Skin of body (tissue), 2 donors: Measurements from ENCODE around the gene BCAS4. TPM values are rescaled to one million over a fixed set of nuclear protein-coding genes. Genes with fewer than 3 reads are reported as not detected.
"Not testable (repeated sequence)": the region's sequence is repeated elsewhere in the genome, so short reads cannot be mapped to it uniquely, and the experiment has no call there.

Source experiments
- DNase-seq: peaks from one replicate; lab custom pipeline; 2025; lab: John Stamatoyannopoulos, UW
- total RNA-seq: library from RNA; depleted of rRNA; stranded (reverse); fragments of >200 nt; gene quantifications from one replicate; pipeline ENCODE4 v1.2.3, GENCODE V29; 2014

The BCAS4 gene
- total RNA-seq, 1 donor from 2014 or later = 2.1 TPM

DNA sequence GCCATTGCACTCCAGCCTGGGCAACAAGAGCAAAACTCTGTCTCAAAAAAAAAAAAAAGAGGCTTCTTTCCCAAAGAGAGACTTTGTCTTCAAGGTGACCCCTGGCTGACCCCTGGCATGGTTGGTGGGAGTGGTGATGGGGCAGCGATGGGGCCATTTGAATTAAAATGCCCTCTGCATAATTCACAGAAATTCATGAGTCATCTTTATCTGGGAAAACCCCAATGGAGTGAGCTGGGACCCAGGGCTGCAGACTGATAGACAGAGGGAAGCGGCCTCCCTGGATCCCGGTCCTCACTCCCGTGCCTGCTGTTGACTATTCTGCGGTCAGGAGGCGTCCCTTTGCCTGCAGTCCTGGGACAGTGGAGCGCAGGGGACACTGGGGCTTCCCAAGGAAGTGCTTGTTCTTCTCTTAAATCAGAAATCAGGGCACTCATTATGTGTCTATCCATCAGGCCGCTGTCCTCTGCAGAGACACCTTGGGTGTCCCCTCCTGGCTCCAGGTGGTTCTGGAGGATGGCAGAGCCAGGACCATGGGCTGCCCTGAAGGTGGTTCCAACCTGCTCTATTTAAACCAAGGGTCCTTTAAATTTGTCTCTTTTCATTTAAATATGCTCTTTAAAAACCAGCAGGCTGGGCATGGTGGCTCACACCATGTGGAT, 23.3 kb upstream of the BCAS4 start:
- DNase-seq = not testable (repeated sequence)

DNA sequence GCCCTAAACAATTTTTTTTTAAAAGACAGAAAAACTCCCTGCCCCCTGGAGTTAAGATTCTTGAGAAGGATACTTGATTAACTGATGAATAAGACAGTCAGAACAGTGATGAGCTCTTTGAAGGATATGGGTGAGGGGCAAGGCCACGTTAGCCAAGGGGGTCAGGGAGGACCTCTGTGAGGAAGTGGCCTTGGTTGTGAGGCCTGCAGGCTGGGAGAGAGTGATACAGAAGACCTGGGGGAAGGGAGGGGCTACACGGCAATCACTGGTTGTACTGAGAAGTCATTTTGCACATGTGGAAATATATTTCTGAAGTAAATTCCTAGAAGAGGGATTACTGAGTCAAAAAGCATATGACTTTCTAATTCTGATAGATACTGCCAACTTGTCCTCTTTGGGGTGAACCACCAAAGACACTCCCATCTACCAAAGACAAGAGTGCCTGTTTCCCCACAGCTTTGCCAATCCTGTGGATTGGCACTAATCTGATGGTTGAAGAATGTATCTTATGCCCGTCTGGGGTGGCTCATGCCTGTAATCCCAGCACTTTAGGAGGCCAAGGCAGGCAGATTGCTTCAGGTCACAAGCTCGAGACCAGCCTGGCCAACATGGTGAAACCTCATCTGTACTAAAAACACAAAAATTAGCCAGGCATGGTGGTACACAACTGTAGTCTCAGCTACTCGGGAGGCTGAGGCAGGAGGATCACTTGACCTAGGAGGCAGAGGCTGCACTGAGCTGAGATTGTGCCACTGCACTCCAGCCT, 22.3 kb upstream of the BCAS4 start:
- no peak for DNase-seq

DNA sequence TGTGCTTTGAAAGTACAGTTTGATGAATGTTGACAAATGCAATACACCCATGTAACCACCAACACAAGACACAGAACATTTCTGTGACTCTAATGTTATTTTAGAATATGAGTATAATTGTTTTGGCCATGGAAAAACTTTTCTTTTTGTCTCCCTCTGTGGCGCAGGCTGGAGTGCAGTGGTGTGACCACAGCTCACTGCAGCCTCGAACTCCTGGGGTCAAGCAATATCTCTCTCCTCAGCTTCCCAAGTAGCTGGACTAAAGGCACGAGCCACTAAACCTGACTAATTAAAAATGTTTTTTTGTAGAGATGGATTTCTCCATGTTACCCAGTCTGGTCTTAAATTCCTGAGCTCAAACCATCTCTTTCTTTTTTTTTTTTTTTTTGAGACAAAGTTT, 20.3 kb upstream of the BCAS4 start:
- DNase-seq = no peak

DNA sequence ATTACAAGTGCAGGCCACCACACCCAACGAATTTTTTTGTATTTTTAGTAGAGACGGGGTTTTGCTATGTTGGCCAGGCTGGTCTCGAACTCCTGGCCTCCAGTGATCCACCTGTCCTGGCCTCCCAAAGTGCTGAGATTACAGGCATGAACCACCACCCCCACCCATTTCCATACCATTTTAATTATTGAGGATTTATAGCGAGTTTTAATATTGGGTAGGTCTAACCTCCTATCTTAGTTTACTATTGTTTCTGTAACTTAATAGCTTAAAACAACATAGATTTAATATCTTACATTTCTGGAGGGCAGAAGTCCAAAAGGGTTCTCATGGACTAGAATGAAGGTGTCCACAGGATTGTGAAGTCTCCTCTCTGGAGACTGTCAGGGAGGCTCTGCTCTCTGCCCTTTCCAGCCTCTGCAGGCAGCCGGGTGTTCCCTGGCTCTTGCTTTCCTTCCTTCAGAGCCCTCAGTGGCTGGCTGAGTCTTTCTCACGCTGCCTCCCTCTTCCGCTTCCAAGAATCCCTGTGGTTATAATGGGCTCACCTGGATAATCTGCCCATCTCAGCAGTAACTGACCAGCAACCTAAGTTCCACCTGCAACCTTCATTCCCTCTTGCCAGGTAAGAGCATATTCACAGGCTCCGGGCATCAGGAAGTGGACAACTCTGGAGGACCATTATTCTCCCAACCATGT, 18.6 kb upstream of the BCAS4 start:
- DNase-seq = no peak

DNA sequence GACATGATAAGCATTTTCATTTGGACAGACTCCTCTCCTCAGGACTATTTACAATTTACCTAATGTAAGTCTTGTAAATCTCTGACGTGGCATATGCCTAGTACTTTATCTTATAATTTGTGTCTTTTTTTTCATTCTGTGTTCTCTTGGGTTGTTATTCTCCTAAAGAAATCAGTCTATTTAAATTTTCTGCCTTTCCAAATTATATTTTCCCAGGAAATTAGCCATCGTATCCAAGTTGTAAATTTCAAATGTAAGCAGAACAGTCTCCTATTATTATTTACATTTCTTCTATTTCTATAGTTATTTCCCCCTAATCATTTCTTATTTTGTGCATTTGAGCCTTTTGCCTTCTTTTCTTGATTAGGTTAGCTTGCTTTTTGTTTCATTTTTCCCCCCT, 17.5 kb upstream of the BCAS4 start:
- DNase-seq = no peak

DNA sequence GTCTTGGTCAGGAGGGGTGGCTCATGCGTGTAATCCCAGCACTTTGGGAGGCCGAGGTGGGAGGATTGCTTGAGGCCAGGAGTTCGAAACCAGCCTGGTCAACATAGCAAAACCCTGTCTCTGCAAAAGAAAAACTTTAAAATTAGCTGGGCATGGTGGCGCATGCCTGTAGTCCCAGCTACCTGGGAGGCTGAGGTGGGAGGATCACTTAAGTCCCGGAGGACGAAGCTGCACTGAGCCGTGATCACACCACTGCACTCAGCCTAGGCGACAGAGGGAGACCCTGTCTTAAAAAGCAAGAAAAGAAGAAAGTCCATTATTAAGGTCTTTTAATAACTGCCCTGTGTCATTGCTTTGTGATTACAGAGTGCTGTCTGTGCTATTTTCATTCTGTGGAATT, 15.9 kb upstream of the BCAS4 start:
- DNase-seq = not testable (repeated sequence)

DNA sequence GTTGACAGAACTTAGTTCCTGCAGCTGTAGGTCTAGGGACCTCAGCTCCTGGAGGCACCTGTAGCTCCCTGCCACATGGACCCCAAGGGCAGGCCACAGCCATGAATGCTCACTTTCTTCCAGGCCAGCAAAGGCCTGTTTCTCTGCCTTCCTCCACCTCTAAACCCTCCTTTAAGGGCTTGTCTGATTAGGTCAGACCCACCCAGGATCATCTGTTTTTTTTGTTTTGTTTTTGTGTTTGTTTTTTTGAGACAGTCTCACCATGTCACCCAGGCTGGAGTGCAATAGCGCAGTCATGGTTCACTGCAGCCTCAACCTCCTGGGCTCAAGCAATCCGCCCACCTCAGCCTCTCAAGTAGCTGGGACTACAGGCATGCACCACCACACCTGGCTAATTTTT, 11.5 kb upstream of the BCAS4 start:
- no peak for DNase-seq

DNA sequence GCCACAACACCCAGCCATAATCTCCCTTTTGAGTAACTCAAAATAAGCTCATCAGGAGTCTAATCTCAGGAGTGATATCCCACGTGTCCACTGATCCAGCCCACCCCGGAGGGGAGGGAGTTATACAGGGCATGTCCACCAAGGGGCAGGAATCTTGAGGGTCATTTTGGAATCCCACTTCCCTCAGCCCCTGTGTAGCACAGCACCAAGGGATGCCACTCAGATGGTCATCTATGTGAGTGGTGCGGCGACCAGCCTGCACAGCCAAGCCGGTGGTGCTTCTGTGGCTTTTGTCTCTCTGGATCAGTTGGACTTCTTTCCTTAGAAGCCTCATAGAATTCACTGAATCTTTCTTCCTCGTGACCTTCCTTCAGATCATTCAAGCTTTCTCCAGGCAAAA, 11.0 kb upstream of the BCAS4 start:
- no peak for DNase-seq

DNA sequence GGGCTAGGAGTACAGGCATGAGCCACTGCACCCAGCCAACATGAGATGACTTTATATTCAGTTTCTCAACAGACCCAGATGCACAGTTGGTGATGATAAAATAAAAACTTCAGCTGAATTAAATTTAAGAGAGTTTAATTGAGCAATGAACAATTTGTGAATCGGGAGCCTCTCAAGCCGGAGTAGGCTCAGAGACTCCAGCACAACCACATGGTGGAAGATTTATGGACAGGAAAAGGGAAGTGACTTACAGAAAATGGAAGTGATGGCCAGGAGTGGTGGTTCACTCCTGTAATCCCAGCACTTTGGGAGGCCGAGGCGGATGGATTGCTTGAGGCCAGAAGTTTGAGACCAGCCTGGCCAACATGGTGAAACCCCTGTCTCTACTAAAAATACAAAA, 10.4 kb upstream of the BCAS4 start:
- no peak for DNase-seq

DNA sequence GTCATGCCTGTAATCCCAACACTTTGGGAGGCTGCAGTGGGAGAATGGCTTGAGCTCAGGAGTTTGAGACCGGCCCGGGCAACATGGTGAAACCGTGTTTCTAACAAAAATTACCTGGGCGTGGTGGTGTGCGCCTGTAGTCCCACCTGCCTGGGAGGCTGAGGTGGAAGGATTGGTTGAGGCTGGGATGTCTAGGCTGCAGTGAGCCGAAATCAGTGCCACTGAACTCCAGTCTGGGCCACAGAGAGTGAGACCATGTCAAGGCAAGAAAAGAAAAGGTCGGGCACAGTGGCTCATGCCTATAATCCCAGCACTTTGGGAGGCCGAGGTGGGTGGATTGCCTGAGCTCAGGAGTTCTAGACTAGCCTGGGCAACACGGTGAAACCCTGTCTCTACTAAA, 8.2 kb upstream of the BCAS4 start:
- no peak for DNase-seq

DNA sequence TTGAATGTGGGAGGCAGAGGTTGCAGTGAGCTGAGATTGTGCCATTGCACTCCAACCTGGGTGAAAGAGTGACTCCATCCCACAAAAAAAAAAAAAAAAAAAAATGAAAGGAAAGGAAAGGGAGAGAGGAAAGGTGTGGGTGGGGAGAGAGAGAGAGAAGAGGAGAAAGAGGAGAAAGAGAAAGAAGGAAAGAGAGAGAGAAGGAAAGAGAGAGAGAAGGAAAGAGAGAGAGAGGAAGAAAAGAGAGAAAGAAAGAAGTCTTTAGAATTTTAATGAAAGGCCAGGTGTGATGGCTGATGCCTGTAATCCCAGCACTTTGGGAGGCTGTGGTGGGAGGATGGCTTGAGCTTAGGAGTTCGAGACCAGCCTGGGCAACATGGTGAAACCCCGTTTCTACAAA, 7.7 kb upstream of the BCAS4 start:
- DNase-seq = no peak

DNA sequence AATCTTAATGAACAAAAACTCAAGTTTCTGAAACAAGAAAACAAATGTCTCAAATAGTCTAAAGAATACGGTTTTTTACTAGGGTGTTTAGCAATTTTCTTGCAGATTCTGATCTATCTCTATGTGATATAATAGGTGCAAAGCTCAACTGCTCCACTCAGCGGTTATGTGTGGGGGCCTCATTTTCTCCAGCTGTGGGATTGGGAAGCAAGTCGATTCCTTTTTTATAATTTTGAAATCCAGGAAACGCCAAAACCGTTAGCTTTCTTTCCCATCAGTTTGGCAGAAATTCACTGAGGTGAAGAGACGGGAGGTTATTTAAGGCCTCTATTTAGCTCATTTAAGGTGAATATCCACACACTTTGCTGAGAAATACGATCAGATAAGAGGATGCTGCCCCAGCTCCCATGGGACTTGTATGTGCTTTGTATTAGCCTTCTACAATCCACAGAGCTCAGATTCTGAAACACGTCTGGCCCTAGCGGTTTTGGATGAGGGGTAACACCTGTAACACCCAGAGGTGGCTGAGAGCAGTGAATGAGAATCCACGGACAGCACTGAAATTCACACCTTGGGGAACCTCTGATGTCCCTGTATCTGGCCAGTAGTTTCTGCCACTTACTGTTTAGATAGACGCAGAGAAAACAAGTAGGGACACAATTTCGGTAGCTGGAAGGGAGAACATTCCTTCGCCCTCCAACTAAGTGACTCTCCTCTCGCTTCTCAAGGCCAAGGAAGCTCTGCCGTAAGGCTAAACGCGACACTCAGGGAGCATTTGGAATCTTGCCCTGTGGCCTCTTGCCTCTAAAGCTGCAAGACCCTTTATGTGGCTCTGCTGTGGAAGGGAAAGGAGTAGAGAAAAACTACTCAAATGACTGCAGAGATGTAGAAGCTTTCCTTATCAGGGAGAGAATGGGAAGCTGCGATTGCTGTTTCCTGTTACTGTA, 6.5 kb upstream of the BCAS4 start:
- DNase-seq = peak; percentile 54

DNA sequence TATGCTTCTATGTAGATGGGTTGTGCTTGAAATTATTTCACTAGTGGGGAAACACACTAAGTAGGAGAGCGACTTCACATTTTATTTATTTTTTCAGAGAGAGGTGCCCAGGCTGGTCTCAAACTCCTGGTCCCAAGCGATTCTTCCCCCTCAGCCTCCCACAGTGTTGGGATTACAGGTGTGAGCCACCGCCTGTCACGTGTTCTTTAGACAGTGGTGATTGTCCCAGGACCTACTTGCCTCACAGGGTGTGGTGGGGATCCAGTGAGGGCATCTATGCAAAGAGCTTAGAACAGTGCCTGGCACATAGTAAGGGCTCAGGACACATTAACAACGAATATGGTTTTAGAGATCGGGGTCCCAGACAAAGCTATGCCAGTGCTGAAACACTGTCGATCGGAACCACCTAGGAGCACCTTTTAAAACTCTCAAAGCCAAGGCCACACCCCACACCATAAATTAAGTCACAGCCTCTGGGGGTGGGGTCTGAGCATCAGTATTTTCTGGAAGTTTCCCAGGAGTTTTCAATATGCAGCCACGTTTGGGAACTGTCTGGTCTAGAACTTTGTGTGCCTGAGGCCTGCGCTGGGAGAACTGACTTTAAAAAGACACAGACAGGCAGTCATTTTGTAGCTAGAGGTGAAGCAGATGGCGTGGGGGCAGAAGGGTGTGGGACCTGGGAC, 4.8 kb upstream of the BCAS4 start:
- no peak for DNase-seq

DNA sequence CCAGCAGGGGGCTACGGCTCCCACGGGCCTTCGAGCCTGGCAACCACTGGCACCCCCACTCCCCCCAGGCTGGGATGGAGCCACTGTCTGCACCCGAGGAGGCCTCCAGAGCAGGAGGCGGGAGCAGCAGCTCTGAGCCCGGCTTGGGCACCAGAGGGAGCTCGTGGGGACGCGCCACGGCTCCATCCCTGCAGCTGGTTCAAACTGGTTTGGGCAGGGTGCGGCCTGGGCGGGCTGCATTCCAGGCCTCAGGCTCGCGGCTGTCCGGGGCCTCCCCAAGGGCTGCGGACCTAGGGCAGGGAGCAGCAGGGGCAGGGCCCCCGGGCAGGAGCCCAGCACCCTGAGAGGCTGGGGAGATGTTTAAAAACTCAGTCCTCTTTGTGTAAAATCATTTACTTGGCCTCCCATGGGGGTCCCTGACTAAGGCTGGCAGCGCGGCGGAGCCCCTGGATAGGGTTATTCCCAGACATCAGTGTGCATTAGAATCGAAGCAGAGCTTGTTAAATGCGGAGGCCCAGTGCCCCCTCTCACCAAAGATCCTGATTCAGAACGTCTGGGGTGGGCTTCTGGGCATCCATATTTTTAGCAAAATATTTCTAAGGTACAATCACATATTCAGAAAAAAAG, 4.1 kb upstream of the BCAS4 start:
- DNase-seq = peak; percentile 81

DNA sequence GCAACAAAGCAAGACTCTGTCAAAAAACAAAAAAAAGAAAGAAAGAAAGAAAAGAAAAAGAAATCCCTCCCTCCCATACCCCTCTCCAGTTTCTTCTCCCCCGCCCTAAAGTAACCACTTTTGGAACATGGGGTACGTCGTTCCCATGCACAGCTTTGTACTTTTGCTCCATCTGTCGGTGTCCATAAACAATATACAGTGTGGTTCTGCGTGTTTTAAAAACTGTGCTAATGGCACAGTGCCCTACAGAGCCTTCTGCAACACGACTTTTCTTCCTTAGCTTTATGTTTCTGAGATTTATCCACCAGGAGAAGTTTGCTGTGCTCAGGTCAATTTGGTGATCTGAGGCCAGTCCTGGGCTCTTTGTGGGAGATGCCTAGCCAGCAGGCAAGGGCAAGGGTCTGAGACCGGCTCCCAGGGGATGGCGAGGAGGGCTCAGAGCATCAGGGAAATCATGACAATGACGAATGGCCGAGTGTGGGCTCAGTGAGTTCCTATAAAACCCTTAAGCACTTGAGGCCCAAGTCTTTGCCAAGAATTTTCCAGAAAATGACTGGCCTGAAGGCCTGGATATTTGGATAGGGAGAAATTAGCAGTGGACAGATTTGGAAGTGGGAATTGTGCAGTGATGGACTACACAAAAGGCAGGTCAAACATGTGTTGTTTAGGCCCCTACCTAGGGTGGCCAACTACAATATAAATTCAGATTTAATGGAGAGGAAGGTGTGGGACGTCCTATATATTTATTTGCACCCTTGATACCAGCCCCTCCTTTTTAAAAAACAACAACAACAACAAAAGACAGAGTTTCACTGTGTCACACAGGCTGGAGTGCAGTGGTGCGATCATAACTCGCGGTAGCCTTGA, 1.9 kb upstream of the BCAS4 start:
- DNase-seq = no peak

DNA sequence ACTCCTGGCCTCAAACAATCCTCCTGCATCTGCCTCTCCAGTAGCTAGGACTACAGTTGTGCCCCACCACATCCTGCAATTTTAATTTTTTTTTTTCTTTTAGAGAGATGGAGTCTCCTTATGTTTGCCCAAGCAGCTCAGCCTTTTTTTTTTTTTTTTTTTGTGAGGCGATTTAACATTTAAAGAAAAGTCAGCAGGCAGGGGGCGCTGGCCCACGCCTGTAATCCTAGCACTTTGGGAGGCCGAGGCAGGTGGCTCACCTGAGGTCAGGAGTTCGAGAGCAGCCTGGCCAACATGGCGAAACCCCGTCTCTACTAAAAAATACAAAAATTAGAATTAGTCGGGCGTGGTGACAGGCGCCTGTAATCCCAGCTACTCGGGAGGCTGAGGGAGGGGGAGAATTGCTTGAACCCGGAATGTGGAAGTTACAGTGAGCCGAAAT, 1.3 kb upstream of the BCAS4 start:
- not testable (repeated sequence) for DNase-seq

DNA sequence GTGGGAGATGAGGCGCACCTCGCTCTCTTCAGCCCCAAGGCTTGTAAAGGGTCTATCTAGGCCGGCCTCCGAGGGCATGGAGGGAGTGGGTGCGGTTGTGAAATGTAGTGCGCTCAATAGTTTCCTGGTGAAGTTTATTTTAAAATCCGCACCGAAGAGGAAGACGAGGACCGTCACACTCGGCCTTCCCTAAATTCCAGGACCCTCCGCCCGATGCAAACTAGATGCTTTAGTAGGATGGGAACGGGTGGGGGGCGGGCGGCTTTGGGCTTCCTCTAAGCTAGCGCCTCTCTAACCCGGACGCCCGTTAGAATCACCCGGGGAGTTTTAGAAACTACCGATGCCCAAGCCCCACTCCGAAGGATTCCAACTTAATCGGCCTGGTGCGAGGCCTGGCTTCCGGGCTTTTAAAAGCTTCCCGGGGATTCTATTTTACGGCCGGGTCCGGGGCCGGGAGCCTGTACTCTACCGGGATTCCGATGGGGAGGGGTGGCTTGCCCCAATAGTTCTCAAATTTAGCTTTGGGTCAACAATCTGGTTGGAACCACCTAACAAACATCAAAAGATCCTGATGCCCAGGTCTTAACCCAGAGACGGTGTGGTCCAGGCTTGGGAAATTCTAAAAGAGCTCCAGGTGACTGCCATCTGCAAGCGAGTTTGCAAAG, 548 bp upstream of the BCAS4 start:
- no peak for DNase-seq

DNA sequence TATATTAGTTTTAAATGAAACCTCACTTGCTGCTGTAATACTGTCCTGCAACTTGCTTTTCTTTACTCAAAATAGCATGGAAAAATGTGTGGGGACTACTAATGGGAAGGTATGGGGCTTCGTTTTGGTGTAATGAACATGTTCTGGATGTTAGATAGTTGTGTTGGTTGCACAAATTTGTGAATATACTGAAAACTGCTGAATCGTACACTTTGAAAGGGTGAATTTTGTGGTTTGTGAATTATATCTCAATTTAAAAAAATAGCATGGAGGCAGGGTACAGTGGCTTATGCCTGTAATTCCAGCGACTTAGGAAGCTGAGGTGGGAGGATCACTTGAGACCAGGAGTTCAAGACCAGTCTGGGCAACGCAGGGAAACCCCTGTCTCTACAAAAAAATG, 2.3 kb downstream of the BCAS4 start:
- no peak for DNase-seq

DNA sequence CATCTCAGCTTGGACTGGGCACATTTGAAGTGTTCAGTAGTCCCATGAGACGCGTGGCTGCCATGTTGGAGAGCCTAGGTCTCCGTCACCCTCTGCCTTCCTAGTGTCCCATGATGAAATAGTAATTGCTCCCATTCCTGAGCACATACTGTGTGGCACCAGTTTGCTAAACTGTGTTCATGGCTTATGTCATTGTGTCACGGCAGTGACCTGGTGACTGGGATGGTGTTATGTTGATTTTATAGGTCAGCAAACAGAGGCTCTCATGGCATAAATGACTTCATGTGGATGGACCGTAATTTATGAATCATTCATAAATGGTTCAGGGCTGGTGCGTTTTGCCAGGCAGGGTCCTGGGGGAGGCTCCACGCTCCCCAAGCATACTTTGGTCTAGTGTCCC, 3.8 kb downstream of the BCAS4 start:
- no peak for DNase-seq
